ENCODE measurements around the gene MCF2L.

The MCF2L gene

GRCh38 chr13:113051641-113052040, 82.6 kb downstream of the MCF2L start:
- Histone ChIP-seq H3K9ac (ENCODE audit: low read length) (no peak overlapping the region), H3K4me2 (ENCODE audit: low read length) (no peak overlapping the region), H3K4me1 (ENCODE audit: low read length) (no peaks in the 10 kb centered on the region), H3K27me3 (ENCODE audit: low read depth, low read length) (no peaks in the 10 kb centered on the region), H3K36me3 (replicated peaks; ENCODE audit: low read depth, low read length) (no peaks in the 10 kb centered on the region), H3K9me3 (ENCODE audit: insufficient read depth, low read length) (no peaks in the 10 kb centered on the region), H2AFZ (ENCODE audit: low read depth, low read length) (no peak overlapping the region), H4K20me1 (ENCODE audit: insufficient read depth, low read length) (no peaks in the 10 kb centered on the region), H3K79me2 (ENCODE audit: low read length) (no peaks in the 10 kb centered on the region), H3K4me3 (ENCODE audit: low read length) (no peak overlapping the region), H3K27ac (ENCODE audit: low read length) (no peak overlapping the region)
- TF ChIP-seq EZH2phosphoT487 (IDR thresholded peaks at IDR 0.05; ENCODE audit: low read depth) (no peak), CTCF (IDR thresholded peaks at IDR 0.05; ENCODE audit: low read depth, low read length) (no peak)

GRCh38 chr13:113052206-113052605, 83.2 kb downstream of the MCF2L start:
- Histone ChIP-seq H4K20me1 (ENCODE audit: insufficient read depth, low read length) (no peaks in the 10 kb centered on the region), H3K27ac (ENCODE audit: low read length) (no peak overlapping the region), H3K79me2 (ENCODE audit: low read length) (no peaks in the 10 kb centered on the region), H3K4me2 (ENCODE audit: low read length) (no peak overlapping the region), H3K36me3 (replicated peaks; ENCODE audit: low read depth, low read length) (no peaks in the 10 kb centered on the region), H3K9ac (ENCODE audit: low read length) (no peak overlapping the region), H3K9me3 (ENCODE audit: insufficient read depth, low read length) (no peaks in the 10 kb centered on the region), H3K27me3 (ENCODE audit: low read depth, low read length) (no peaks in the 10 kb centered on the region), H2AFZ (ENCODE audit: low read depth, low read length) (no peak overlapping the region), H3K4me1 (ENCODE audit: low read length) (no peaks in the 10 kb centered on the region), H3K4me3 (ENCODE audit: low read length) (no peak overlapping the region)
- TF ChIP-seq EZH2phosphoT487 (IDR thresholded peaks at IDR 0.05; ENCODE audit: low read depth) (no peak), CTCF (IDR thresholded peaks at IDR 0.05; ENCODE audit: low read depth, low read length) (no peak)

GRCh38 chr13:113052971-113053370, 84.0 kb downstream of the MCF2L start:
- Histone ChIP-seq H3K36me3 (replicated peaks; ENCODE audit: low read depth, low read length) (no peaks in the 10 kb centered on the region), H3K9me3 (ENCODE audit: insufficient read depth, low read length) (no peaks in the 10 kb centered on the region), H3K79me2 (ENCODE audit: low read length) (no peaks in the 10 kb centered on the region), H3K9ac (ENCODE audit: low read length) (no peak overlapping the region), H4K20me1 (ENCODE audit: insufficient read depth, low read length) (no peaks in the 10 kb centered on the region), H3K4me1 (ENCODE audit: low read length) (no peaks in the 10 kb centered on the region), H3K27ac (ENCODE audit: low read length) (no peak overlapping the region), H3K4me3 (ENCODE audit: low read length) (no peak overlapping the region), H3K4me2 (ENCODE audit: low read length) (no peak overlapping the region), H3K27me3 (ENCODE audit: low read depth, low read length) (no peaks in the 10 kb centered on the region), H2AFZ (ENCODE audit: low read depth, low read length) (no peak overlapping the region)
- TF ChIP-seq EZH2phosphoT487 (IDR thresholded peaks at IDR 0.05; ENCODE audit: low read depth) (no peak), CTCF (IDR thresholded peaks at IDR 0.05; ENCODE audit: low read depth, low read length) (no peak)

GRCh38 chr13:113053376-113053775, 84.4 kb downstream of the MCF2L start:
- no peak for TF ChIP-seq EZH2phosphoT487 (IDR thresholded peaks at IDR 0.05; ENCODE audit: low read depth)
- TF ChIP-seq CTCF (IDR thresholded peaks at IDR 0.05; ENCODE audit: low read depth, low read length): no peak
- Histone ChIP-seq H3K4me3 (ENCODE audit: low read length) (no peak overlapping the region), H3K79me2 (ENCODE audit: low read length) (no peaks in the 10 kb centered on the region), H3K27ac (ENCODE audit: low read length) (no peak overlapping the region), H3K36me3 (replicated peaks; ENCODE audit: low read depth, low read length) (no peaks in the 10 kb centered on the region), H3K27me3 (ENCODE audit: low read depth, low read length) (no peaks in the 10 kb centered on the region), H3K4me2 (ENCODE audit: low read length) (no peak overlapping the region), H3K9ac (ENCODE audit: low read length) (no peak overlapping the region), H4K20me1 (ENCODE audit: insufficient read depth, low read length) (no peaks in the 10 kb centered on the region), H2AFZ (ENCODE audit: low read depth, low read length) (no peak overlapping the region), H3K9me3 (ENCODE audit: insufficient read depth, low read length) (no peaks in the 10 kb centered on the region), H3K4me1 (ENCODE audit: low read length) (no peaks in the 10 kb centered on the region)

Measured in OCI-LY3 (cell line).